Psoas muscle (tissue), 8 donors: ENCODE results near the gene ATRNL1. TPM values are rescaled to one million over a fixed set of nuclear protein-coding genes. Genes with fewer than 3 reads are reported as not detected.

Experiments
- ATAC-seq, 4 donors: fragments of 200-7000 bp; cut with Tn5 transposase; one replicate each; pipeline ENCODE4 v1.9.1; 2020; ENCODE audit warnings: moderate library complexity in 3 of 4, mild to moderate bottlenecking in 2 of 4
- DNase-seq, 2 donors: peaks; one replicate each; pipeline ENCODE4 v3.0.0-alpha.2; 2020
- H3K27ac ChIP-seq: fragments of 200-600 bp; one replicate; pipeline ENCODE4 v1.8.0; 2022
- H3K27me3 ChIP-seq, 3 donors: fragments of 200-600 bp in 1 of 3; one replicate each; pipeline versions ENCODE4 v1.6.1 to v1.8.0; 2013 to 2022; ENCODE audit warnings: low read length in 2 of 3, mild to moderate bottlenecking in 2 of 3, moderate library complexity in 1 of 3; ENCODE audit not compliant: insufficient read depth in 3 of 3
- H3K36me3 ChIP-seq, 2 donors: fragments of 200-600 bp in 1 of 2; one replicate each; pipeline versions ENCODE4 v1.6.1 to v1.8.0; 2013 to 2022; ENCODE audit warnings: low read depth in 1 of 2, mild to moderate bottlenecking in 1 of 2, moderate library complexity in 1 of 2; ENCODE audit not compliant: insufficient read depth in 1 of 2
- H3K4me1 ChIP-seq: fragments of 200-600 bp; one replicate; pipeline ENCODE4 v1.8.0; 2022
- H3K4me3 ChIP-seq: fragments of 200-600 bp; one replicate; pipeline ENCODE4 v1.8.0; 2022; ENCODE audit warnings: mild to moderate bottlenecking
- H3K9me3 ChIP-seq: fragments of 200-600 bp; one replicate; pipeline ENCODE4 v1.8.0; 2022
- CTCF ChIP-seq: fragments of 200-600 bp; IDR thresholded peaks from one replicate; pipeline ENCODE4 v1.8.0; 2022; ENCODE audit warnings: antibody characterized with exemption
- WGBS, 3 donors: extraction: QIAGEN DNeasy Blood & Tissue Kit; methylation state at CpG; one replicate each; pipeline versions ENCODE4 v1.1.6 to v1.1.7; 2013; 5-methylcytosine and 5-hydroxymethylcytosine counted together
- intact Hi-C, 2 donors: fragments of 100-400 bp; cut with DNase I; formaldehyde crosslinking; loops; one replicate each; pipeline versions ENCODE4 v1.11.0 to v1.14.2; 2022
- polyA plus RNA-seq, 3 donors: library from polyadenylated mRNA; stranded (reverse); fragments of 200-250 nt; gene quantifications; one replicate each; pipeline ENCODE4 v1.2.3, GENCODE V29; 2013
- total RNA-seq, 4 donors: library from RNA; stranded (reverse); fragmentation: NEBNext Ultra II Directional in 2 of 4; extraction: Animal tissue kit (Norgen Biotek cat#: 25700) in 2 of 4; gene quantifications; one replicate each; pipeline versions ENCODE4 v1.2.1 to v1.2.4, GENCODE V29; 2021 to 2023
- donor health status: healthy with polysubstance abuse.
- donor health status: DM: no; HTN: no; CAD: no; lungs with moderate emphysema.
- donor health status: Bipolar disorder and iron deficiency.
- donor health status: healthy.
- donor health status: DM: yes; HTN: yes; CAD: no.
- donor health status: DM: no; HTN: no; CAD: no.
- donor health status: DM: no; HTN: no; CAD: no.
- donor health status: DM: yes; HTN: yes; CAD: no.

ATRNL1 gene
- total and polyA plus RNA-seq, 7 donors = 0.01 to 7.1 (median 2.2) TPM

- DNase-seq (no peak), ATAC-seq (no peak)
- Histone ChIP-seq H3K27me3 (no peaks in the 10 kb centered on the region), H3K36me3 (no peaks in the 10 kb centered on the region), H3K9me3 (no peaks in the 10 kb centered on the region), H3K4me1 (no peaks in the 10 kb centered on the region), H3K27ac (no peak overlapping the region), H3K4me3 (no peak overlapping the region)
- intact Hi-C loops = no loop called here
- 68 to 69% (median 69%) methylated on average over 4 of the region's 4 CpGs for WGBS, 3 donors
- no peak for TF ChIP-seq CTCF
Observed at GRCh38 chr10:115909962-115910731, 817.0 kb downstream of the ATRNL1 start.

- TF ChIP-seq CTCF = no peak
- H3K4me1 ChIP-seq = no peaks in the 10 kb centered on the region
- DNase-seq (no peak), ATAC-seq (no peak)
- H3K4me3 ChIP-seq = no peak overlapping the region
- H3K27me3 ChIP-seq = no peaks in the 10 kb centered on the region
- no peaks in the 10 kb centered on the region for H3K9me3 ChIP-seq
- no peaks in the 10 kb centered on the region for H3K36me3 ChIP-seq
- intact Hi-C loops = no loop called here
- no peak overlapping the region for H3K27ac ChIP-seq
- 89 to 93% (median 93%) methylated on average over 3 of the region's 3 CpGs for WGBS, 3 donors
Observed at GRCh38 chr10:115914475-115914874, 821.3 kb downstream of the ATRNL1 start.

GRCh38 chr10:115915429-115915828, 822.3 kb downstream of the ATRNL1 start:
- Histone ChIP-seq H3K9me3 (no peaks in the 10 kb centered on the region), H3K27ac (no peak overlapping the region), H3K27me3 (no peaks in the 10 kb centered on the region), H3K4me3 (no peak overlapping the region), H3K36me3 (no peaks in the 10 kb centered on the region), H3K4me1 (no peaks in the 10 kb centered on the region)
- WGBS, 3 donors = 68 to 76% (median 68%) methylated on average over 1 of the region's 1 CpG
- no peak for ATAC-seq
- intact Hi-C loops = no loop called here
- no peak for TF ChIP-seq CTCF
- no peak for DNase-seq

GRCh38 chr10:115918812-115919211, 825.6 kb downstream of the ATRNL1 start:
- WGBS, 3 donors = 83 to 88% (median 87%) methylated on average over 2 of the region's 2 CpGs
- DNase-seq (no peak), ATAC-seq (no peak)
- no peaks in the 10 kb centered on the region for H3K27me3 ChIP-seq
- H3K9me3 ChIP-seq = no peaks in the 10 kb centered on the region
- no peaks in the 10 kb centered on the region for H3K4me1 ChIP-seq
- intact Hi-C loops = no loop called here
- no peak overlapping the region for H3K4me3 ChIP-seq
- no peak overlapping the region for H3K27ac ChIP-seq
- H3K36me3 ChIP-seq = no peaks in the 10 kb centered on the region
- TF ChIP-seq CTCF = no peak

- ATAC-seq (no peak), DNase-seq (no peak)
- intact Hi-C loops = no loop called here
- no peaks in the 10 kb centered on the region for H3K27me3 ChIP-seq
- 60 to 71% (median 69%) methylated on average over 4 of the region's 4 CpGs for WGBS, 3 donors
- H3K4me3 ChIP-seq = no peak overlapping the region
- no peak for TF ChIP-seq CTCF
- no peaks in the 10 kb centered on the region for H3K36me3 ChIP-seq
- H3K4me1 ChIP-seq = no peaks in the 10 kb centered on the region
- H3K27ac ChIP-seq = no peak overlapping the region
- no peaks in the 10 kb centered on the region for H3K9me3 ChIP-seq
Observed at GRCh38 chr10:115921795-115922194, 828.6 kb downstream of the ATRNL1 start.
